Measurements from ENCODE around the gene ZNF280A.
A peak's percentile ranks its signal among the peaks of the same experiment; 100 is the strongest.

ZNF280A gene

DNA sequence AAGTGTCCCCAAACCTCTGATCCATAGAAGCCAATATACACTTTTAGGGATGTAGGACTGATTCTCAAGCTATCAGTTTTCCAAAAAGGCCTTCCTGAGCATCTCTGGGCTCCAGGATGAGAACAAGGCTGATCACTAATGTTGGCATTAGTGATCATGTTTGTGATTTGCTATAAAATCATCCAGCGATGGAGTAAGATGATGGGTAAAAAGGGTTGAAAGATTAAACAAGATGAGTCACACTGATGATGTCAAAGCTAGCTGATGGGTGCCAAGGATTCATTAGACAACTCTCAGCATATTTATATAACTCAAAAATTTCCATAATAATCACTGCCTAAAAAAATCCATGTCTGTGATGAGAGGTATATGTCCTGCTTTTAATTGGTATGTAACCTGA is 54.3 kb downstream of the ZNF280A start:
- DNase-seq, result no peak

DNA sequence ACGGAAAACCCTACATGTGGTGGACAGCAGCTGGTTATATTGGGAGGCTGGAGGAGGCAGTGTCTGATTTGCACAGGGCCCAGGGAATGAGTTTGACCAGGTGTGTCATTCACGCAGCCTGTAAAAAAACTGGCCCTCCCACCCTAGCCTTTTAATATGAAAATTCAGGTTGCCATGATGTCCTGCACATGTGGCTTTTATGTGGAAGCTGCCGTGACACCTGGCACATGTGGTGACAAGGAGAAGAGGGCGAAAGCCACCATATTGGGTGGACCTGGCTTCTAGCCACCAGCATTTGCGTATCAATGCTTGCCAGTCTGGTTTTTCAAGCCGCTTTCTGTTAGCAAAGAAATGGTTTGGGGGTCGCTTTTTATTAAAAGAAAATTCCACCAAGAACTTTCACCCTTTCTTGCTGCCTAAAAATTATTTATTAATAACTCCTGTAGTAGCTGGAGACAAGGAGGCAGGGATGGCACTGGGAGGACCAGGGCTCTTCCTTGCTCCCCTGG is 54.9 kb downstream of the ZNF280A start:
- DNase-seq, result no peak

DNA sequence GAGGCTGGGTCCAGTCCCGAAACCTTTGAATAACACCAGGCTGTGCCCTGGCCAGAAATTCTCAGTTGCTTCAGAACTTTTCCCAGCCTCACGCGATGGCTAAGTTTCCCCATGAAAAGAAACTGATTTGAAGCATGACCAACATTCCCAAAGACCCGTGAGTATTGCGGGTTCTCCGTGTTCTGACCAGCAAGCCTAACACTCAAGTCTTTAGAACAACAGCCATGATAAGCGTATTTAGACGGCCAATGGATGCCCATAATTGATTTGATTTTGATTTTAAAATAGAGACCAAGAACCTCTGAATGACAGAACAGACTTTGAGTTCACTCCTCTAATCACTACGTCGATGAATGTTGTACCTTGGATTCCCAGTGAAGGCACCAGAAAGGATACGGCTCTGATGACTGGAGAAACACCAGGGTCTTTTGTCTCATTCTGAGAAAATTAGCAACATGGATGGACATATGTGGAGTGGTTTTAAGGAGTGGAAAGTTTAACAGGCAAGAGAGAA is 55.5 kb downstream of the ZNF280A start:
- DNase-seq, result no peak

DNA sequence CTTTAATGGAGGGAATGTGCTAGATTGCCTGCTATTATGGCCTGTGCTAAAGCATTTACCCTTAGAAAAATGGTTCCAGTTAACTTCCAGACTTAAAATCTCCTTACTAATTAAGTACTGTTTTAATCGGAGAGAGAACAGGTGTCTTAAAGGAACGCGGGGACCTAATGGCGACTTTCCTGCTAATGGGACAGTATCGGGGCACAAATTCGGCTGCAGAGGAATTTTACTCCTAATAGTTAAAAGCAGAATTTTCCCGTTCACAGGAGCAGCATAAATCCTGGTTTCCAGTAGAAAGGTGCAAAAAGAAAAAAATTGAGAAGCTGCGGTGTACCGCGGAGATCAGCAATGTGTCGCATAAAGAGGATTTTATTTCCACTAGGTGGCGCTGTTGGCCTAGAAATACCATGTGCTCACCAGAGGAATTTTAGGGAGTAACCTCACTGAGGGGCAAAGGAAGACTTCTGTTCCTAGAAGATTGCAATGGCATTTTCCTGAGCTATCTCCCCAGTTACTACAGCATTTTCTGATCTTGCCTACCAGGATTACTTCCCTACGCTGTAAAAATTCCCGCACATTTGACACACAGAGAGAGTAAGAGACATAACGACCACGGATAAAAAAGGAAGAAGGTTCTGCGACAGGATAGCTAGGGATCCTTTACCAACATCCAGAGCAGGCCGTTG is 56.1 kb downstream of the ZNF280A start:
- peak; percentile 37 to 45 for DNase-seq
